T-helper 1 cell (primary cell): ENCODE data around the gene CDKL5.
"Not testable (repeated sequence)": the region's sequence is repeated elsewhere in the genome, so short reads cannot be mapped to it uniquely, and the experiment has no call there.

Experiments used
- DNase-seq, 5 donors: peaks; one replicate each; pipeline ENCODE4 v3.0.0-alpha.2; 2012 to 2020

The CDKL5 gene

GRCh38 chrX:18577400-18577799, 152.0 kb downstream of the CDKL5 start:
- no peak for DNase-seq

- no peak for DNase-seq
Measured at GRCh38 chrX:18578546-18578945, 153.1 kb downstream of the CDKL5 start.

- no peak for DNase-seq
Measured at GRCh38 chrX:18579495-18579894, 154.1 kb downstream of the CDKL5 start.

GRCh38 chrX:18582910-18583493, 157.6 kb downstream of the CDKL5 start:
- no peak for DNase-seq

- DNase-seq: not testable (repeated sequence)
Measured at GRCh38 chrX:18589292-18589691, 163.9 kb downstream of the CDKL5 start.

- DNase-seq: no peak
Measured at GRCh38 chrX:18591834-18592233, 166.4 kb downstream of the CDKL5 start.

- DNase-seq: no peak
Measured at GRCh38 chrX:18594079-18594478, 168.7 kb downstream of the CDKL5 start.

GRCh38 chrX:18596096-18596495, 170.7 kb downstream of the CDKL5 start:
- no peak for DNase-seq

- no peak for DNase-seq
Measured at GRCh38 chrX:18598413-18598812, 173.0 kb downstream of the CDKL5 start.

GRCh38 chrX:18607966-18608365, 182.6 kb downstream of the CDKL5 start:
- no peak for DNase-seq

- DNase-seq: no peak
Measured at GRCh38 chrX:18613930-18614639, 188.7 kb downstream of the CDKL5 start.

GRCh38 chrX:18616688-18617406, 191.4 kb downstream of the CDKL5 start:
- no peak for DNase-seq

GRCh38 chrX:18617407-18617750, 192.0 kb downstream of the CDKL5 start:
- DNase-seq: no peak

GRCh38 chrX:18619288-18619687, 193.9 kb downstream of the CDKL5 start:
- no peak for DNase-seq

- DNase-seq: no peak
Measured at GRCh38 chrX:18620349-18620748, 194.9 kb downstream of the CDKL5 start.

- DNase-seq: no peak
Measured at GRCh38 chrX:18624599-18624998, 199.2 kb downstream of the CDKL5 start.

- no peak for DNase-seq
Measured at GRCh38 chrX:18630934-18631333, 205.5 kb downstream of the CDKL5 start.

- no peak for DNase-seq
Measured at GRCh38 chrX:18638398-18638797, 213.0 kb downstream of the CDKL5 start.

GRCh38 chrX:18639280-18639679, 213.9 kb downstream of the CDKL5 start:
- no peak for DNase-seq

- no peak for DNase-seq
Measured at GRCh38 chrX:18640686-18641085, 215.3 kb downstream of the CDKL5 start.

- DNase-seq: no peak
Measured at GRCh38 chrX:18643243-18643642, 217.8 kb downstream of the CDKL5 start.

GRCh38 chrX:18643853-18644252, 218.4 kb downstream of the CDKL5 start:
- DNase-seq: no peak

- no peak for DNase-seq
Measured at GRCh38 chrX:18647621-18648020, 222.2 kb downstream of the CDKL5 start.

- DNase-seq: no peak
Measured at GRCh38 chrX:18649498-18649951, 224.1 kb downstream of the CDKL5 start.
